Neutrophil (primary cell): Measurements from ENCODE around the gene EMP3.

ENCODE experiments used
- H3K27ac ChIP-seq: fragments of 200-600 bp; sonication (generic); 2 replicates; pipeline ENCODE4 v1.5.1; 2016; ENCODE audit warnings: mild to moderate bottlenecking, moderate library complexity
- H3K27me3 ChIP-seq: fragments of 200-600 bp; sonication (generic); 2 replicates; pipeline ENCODE4 v1.6.0; 2016; ENCODE audit warnings: mild to moderate bottlenecking
- H3K36me3 ChIP-seq: fragments of 200-600 bp; sonication (generic); 2 replicates; pipeline ENCODE4 v1.5.1; 2017
- H3K4me1 ChIP-seq, 2 experiments: fragments of 200-600 bp in 1 of 2; sonication (generic) in 1 of 2; 1 replicate in 1 of 2; 2 replicates in 1 of 2; pipeline versions ENCODE4 v1.5.1 to v1.6.1; 2013 to 2016; ENCODE audit warnings: low read depth in 1 of 2, low read length in 1 of 2, mild to moderate bottlenecking in 1 of 2, moderate library complexity in 1 of 2; ENCODE audit not compliant: control insufficient read depth in 1 of 2, insufficient read depth in 1 of 2
- H3K4me3 ChIP-seq, 2 experiments: fragments of 200-600 bp in 1 of 2; sonication (generic) in 1 of 2; 1 replicate in 1 of 2; 2 replicates in 1 of 2; pipeline ENCODE4 v1.5.1; 2013 to 2016; ENCODE audit warnings: low read depth in 1 of 2, low read length in 1 of 2, mild to moderate bottlenecking in 1 of 2, moderate library complexity in 1 of 2
- H3K9me3 ChIP-seq: fragments of 200-600 bp; sonication (generic); 2 replicates; pipeline ENCODE4 v1.5.1; 2016
- CTCF ChIP-seq: fragments of 200-600 bp; sonication (generic); IDR thresholded peaks from 2 replicates; pipeline ENCODE4 v1.5.1; 2016; ENCODE audit warnings: antibody characterized with exemption

EMP3 gene

GRCh38 chr19:48338802-48339503 lies 13.6 kb downstream of the EMP3 start:
- no peak overlapping the region for H3K27ac ChIP-seq

GRCh38 chr19:48340995-48341394 lies 15.6 kb downstream of the EMP3 start:
- Histone ChIP-seq H3K4me3 (no peak overlapping the region), H3K27ac (peak overlapping the region; percentile 5), H3K36me3 (no peaks in the 10 kb centered on the region), H3K9me3 (no peaks in the 10 kb centered on the region), H3K27me3 (no peaks in the 10 kb centered on the region), H3K4me1 (peaks cover 4 to 5% of the 10 kb centered on the region in 2 experiments)
- TF ChIP-seq CTCF: no peak

More at GRCh38 chr19:48338802-48339503, 13.6 kb downstream of the EMP3 start:
- H3K4me3 ChIP-seq: no peak overlapping the region
- peaks cover 7 to 9% of the 10 kb centered on the region in 2 experiments for H3K4me1 ChIP-seq
- no peak for TF ChIP-seq CTCF
- no peaks in the 10 kb centered on the region for H3K9me3 ChIP-seq
- H3K27me3 ChIP-seq: no peaks in the 10 kb centered on the region
- no peaks in the 10 kb centered on the region for H3K36me3 ChIP-seq

- peaks cover 4 to 5% of the 10 kb centered on the region in 2 experiments for H3K4me1 ChIP-seq
- H3K9me3 ChIP-seq: no peaks in the 10 kb centered on the region
- no peaks in the 10 kb centered on the region for H3K27me3 ChIP-seq
- no peaks in the 10 kb centered on the region for H3K36me3 ChIP-seq
- H3K27ac ChIP-seq: peak overlapping the region; percentile 20
- no peak for TF ChIP-seq CTCF
- H3K4me3 ChIP-seq: no peak overlapping the region
Observed at GRCh38 chr19:48341515-48342413, 16.4 kb downstream of the EMP3 start.

- H3K27ac ChIP-seq: peak overlapping the region; percentile 15
- no peak overlapping the region for H3K4me3 ChIP-seq
- TF ChIP-seq CTCF: no peak
- H3K27me3 ChIP-seq: no peaks in the 10 kb centered on the region
- no peaks in the 10 kb centered on the region for H3K36me3 ChIP-seq
- H3K9me3 ChIP-seq: no peaks in the 10 kb centered on the region
- H3K4me1 ChIP-seq: peaks cover 4 to 5% of the 10 kb centered on the region in 2 experiments
Observed at GRCh38 chr19:48342414-48342738, 17.0 kb downstream of the EMP3 start.

GRCh38 chr19:48342841-48343540 lies 17.6 kb downstream of the EMP3 start:
- Histone ChIP-seq H3K4me3 (no peak overlapping the region), H3K27ac (no peak overlapping the region), H3K9me3 (no peaks in the 10 kb centered on the region), H3K36me3 (no peaks in the 10 kb centered on the region), H3K27me3 (no peaks in the 10 kb centered on the region), H3K4me1 (peaks cover 4 to 5% of the 10 kb centered on the region in 2 experiments)
- no peak for TF ChIP-seq CTCF
